HEK293T (cell line): ENCODE measurements around the gene KRT33B.
"Not testable (repeated sequence)": the region's sequence is repeated elsewhere in the genome, so short reads cannot be mapped to it uniquely, and the experiment has no call there.

Source experiments
- CTCF ChIA-PET: fragments of 350-600 bp; formaldehyde crosslinking; extraction: SDS; loops from one replicate; lab custom pipeline; 2021; ENCODE audit warnings: antibody characterized with exemption, inconsistent platforms; lab: Yijun Ruan, JAX
- POLR2A ChIA-PET: fragments of 350-600 bp; formaldehyde crosslinking; extraction: SDS; loops from one replicate; lab custom pipeline; 2020; ENCODE audit warnings: antibody characterized with exemption, inconsistent platforms; lab: Yijun Ruan, JAX
- DNase-seq: peaks from one replicate; pipeline ENCODE4 v3.0.0; 2012; ENCODE audit warnings: mixed read lengths; ENCODE audit errors: extremely low spot score
- ARNT ChIP-seq: fragments of 450-650 bp; IDR thresholded peaks from 2 replicates; pipeline ENCODE4 v1.6.1; 2017; ENCODE audit warnings: mild to moderate bottlenecking
- BHLHE40 ChIP-seq: fragments of 450-650 bp; IDR thresholded peaks from 2 replicates; pipeline ENCODE4 v1.6.1; 2016; ENCODE audit warnings: mild to moderate bottlenecking, moderate library complexity, borderline replicate concordance
- CTBP1 ChIP-seq: fragments of 450-650 bp; IDR thresholded peaks from 2 replicates; pipeline ENCODE4 v1.6.1; 2016; ENCODE audit warnings: borderline replicate concordance
- ELF4 ChIP-seq: fragments of 450-650 bp; IDR thresholded peaks from 2 replicates; pipeline ENCODE4 v1.6.1; 2017; ENCODE audit warnings: antibody characterized with exemption
- FOXA1 ChIP-seq: fragments of 450-650 bp; IDR thresholded peaks from 2 replicates; pipeline ENCODE4 v1.6.1; 2016; ENCODE audit warnings: mild to moderate bottlenecking
- FOXK2 ChIP-seq: fragments of 450-650 bp; IDR thresholded peaks from 2 replicates; pipeline ENCODE4 v1.6.1; 2016; ENCODE audit warnings: mild to moderate bottlenecking
- FOXM1 ChIP-seq: fragments of 450-650 bp; IDR thresholded peaks from 2 replicates; pipeline ENCODE4 v1.6.1; 2017; ENCODE audit warnings: mild to moderate bottlenecking, borderline replicate concordance
- HDGF ChIP-seq: fragments of 450-650 bp; IDR thresholded peaks from 2 replicates; pipeline ENCODE4 v1.6.1; 2017; ENCODE audit warnings: antibody characterized with exemption, borderline replicate concordance
- L3MBTL2 ChIP-seq: fragments of 450-650 bp; conservative IDR thresholded peaks from 2 replicates; pipeline ENCODE4 v1.6.1; 2016; ENCODE audit warnings: mild to moderate bottlenecking
- LEF1 ChIP-seq: fragments of 450-650 bp; IDR thresholded peaks from 2 replicates; pipeline ENCODE4 v1.6.1; 2017; ENCODE audit warnings: mild to moderate bottlenecking, borderline replicate concordance
- NFRKB ChIP-seq: fragments of 450-650 bp; IDR thresholded peaks from 2 replicates; pipeline ENCODE4 v1.6.1; 2016; ENCODE audit warnings: mild to moderate bottlenecking, moderate library complexity
- SP1 ChIP-seq: fragments of 450-650 bp; IDR thresholded peaks from 2 replicates; pipeline ENCODE4 v1.6.1; 2017
- SUZ12 ChIP-seq: fragments of 450-650 bp; IDR thresholded peaks from 2 replicates; pipeline ENCODE4 v1.6.1; 2016; ENCODE audit warnings: mild to moderate bottlenecking
- TARDBP ChIP-seq: fragments of 450-650 bp; IDR thresholded peaks from 2 replicates; pipeline ENCODE4 v1.6.1; 2016
- ZNF384 ChIP-seq: fragments of 450-650 bp; IDR thresholded peaks from 2 replicates; pipeline ENCODE4 v1.6.1; 2016
- TF ChIP-seq, protein P1 (sequence below): fragments of 450-650 bp; IDR thresholded peaks from 2 replicates; pipeline ENCODE4 v1.6.1; 2016

The KRT33B gene

DNA sequence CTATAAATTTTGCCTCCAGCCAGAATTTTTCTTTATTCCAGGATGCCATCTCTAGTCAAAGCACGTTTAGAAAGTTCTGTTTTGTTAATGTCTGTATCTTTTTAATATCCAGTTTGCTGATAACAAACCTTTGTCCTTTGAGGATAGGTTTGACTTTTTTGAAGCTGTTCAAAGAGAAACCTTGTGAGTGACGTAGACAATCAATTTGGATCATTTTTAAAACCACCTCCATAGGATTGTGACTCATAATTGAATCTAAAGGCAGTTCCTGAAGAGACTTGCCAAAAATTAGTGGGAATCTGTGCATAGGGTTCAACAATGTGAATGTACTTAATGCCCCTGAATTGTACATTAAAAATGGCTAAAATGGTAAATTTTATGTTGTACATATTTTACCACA, 21.9 kb upstream of the KRT33B start:
- CTCF ChIA-PET, result interaction anchor here (1.0 kb wide), 1 partner anchor 256 kb away, joined by 4 read pairs; no protein-coding TSS in a partner anchor
- POLR2A ChIA-PET, result no interaction called here
- DNase-seq, result no peak
- no peak for TF ChIP-seq FOXM1
- no peak for TF ChIP-seq ELF4
- no peak for TF ChIP-seq L3MBTL2
- no peak for TF ChIP-seq FOXA1
- TF ChIP-seq LEF1, result no peak
- no peak for TF ChIP-seq FOXK2
- no peak for TF ChIP-seq CTBP1
- TF ChIP-seq NFRKB, result no peak
- no peak for TF ChIP-seq SUZ12
- no peak for TF ChIP-seq ZNF384
- no peak for TF ChIP-seq BHLHE40
- TF ChIP-seq TARDBP, result no peak
- TF ChIP-seq, protein P1, sequence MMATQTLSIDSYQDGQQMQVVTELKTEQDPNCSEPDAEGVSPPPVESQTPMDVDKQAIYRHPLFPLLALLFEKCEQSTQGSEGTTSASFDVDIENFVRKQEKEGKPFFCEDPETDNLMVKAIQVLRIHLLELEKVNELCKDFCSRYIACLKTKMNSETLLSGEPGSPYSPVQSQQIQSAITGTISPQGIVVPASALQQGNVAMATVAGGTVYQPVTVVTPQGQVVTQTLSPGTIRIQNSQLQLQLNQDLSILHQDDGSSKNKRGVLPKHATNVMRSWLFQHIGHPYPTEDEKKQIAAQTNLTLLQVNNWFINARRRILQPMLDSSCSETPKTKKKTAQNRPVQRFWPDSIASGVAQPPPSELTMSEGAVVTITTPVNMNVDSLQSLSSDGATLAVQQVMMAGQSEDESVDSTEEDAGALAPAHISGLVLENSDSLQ, result no peak
- no peak for TF ChIP-seq ARNT

DNA sequence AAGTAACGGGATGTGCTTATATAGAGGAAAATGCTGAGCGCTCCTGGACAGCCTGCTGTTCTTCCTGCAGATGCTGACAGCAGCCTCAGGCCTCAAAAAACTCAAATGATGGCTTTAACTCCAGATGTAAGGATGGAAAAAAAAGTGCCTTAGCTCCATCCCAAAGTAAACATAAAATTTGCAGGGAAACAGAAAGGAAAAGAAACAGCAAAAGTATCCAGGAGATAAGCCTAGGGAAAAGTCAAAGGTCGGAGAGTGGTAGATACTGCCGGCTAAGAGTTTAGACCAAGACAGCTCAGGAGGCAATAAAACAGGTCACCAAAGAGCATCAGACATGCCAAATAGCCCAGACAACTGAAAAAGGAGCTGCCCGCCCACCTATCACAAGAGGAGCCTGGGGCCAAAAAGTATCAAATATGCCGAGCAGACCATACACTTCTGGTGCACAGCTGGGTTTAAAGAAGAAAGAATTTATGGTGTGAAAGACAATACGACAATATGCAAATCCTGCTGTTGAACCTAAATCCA, 20.9 kb upstream of the KRT33B start:
- CTCF ChIA-PET, result interaction anchor here (1.0 kb wide), 1 partner anchor 257 kb away, joined by 4 read pairs; no protein-coding TSS in a partner anchor

DNA sequence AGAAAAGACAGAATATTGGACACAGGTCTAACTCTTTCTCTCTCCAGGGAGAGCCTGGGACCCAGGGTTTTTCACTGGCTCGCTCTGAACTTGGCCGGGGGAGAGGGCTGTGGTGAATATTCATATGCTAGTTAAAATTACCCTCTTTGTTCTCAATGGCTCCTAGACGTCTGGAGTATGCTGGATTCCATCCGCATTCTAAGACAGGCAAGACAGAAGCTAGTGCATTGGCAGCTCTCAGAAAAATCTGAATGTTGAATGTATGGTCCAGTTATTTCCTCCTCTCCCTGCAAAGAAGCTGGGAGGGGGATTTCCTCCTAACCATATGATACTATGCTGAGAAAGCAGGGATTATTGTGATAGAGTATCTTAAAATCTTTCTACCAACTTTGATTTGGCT, 18.1 kb upstream of the KRT33B start:
- TF ChIP-seq FOXM1 (no peak), ZNF384 (no peak), HDGF (no peak), BHLHE40 (no peak), SUZ12 (no peak), L3MBTL2 (no peak), TARDBP (no peak), CTBP1 (no peak), LEF1 (no peak), ARNT (no peak), SP1 (no peak), NFRKB (no peak), ELF4 (no peak), FOXK2 (no peak), FOXA1 (no peak)
- TF ChIP-seq, protein P1, result no peak
- ChIA-PET CTCF (no interaction called here), POLR2A (no interaction called here)
- no peak for DNase-seq

More for the DNA sequence above, 20.9 kb upstream of the KRT33B start:
- POLR2A ChIA-PET, result no interaction called here
- TF ChIP-seq FOXM1 (no peak), BHLHE40 (no peak)
- no peak for DNase-seq

DNA sequence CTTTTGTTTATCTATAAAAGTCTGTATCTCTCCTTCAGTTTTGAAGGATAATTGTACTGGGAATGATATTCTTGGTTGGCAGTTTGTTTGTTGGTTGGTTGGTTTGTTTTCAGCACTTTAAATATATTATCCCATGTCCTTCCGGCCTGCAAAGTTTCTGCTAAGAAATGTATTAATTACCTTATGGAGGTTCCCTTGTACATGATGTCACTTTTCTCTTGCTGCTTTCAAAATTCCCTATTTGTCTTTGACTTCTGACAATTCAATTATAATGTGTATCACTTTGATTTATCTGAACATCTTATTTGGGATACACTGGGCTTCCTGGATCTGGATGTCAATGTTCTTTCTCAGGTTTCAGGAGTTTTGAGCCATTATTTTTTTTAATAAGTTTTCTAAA, 16.6 kb upstream of the KRT33B start:
- ChIA-PET POLR2A (no interaction called here), CTCF (no interaction called here)
- TF ChIP-seq TARDBP, result no peak
- TF ChIP-seq CTBP1, result no peak
- TF ChIP-seq ZNF384, result no peak
- TF ChIP-seq L3MBTL2, result no peak
- TF ChIP-seq NFRKB, result no peak
- TF ChIP-seq HDGF, result no peak
- no peak for TF ChIP-seq FOXK2
- no peak for TF ChIP-seq BHLHE40
- no peak for TF ChIP-seq SUZ12
- no peak for TF ChIP-seq ELF4
- TF ChIP-seq, protein P1, result no peak
- no peak for TF ChIP-seq SP1
- TF ChIP-seq LEF1, result no peak
- no peak for TF ChIP-seq ARNT
- TF ChIP-seq FOXA1, result no peak
- TF ChIP-seq FOXM1, result no peak
- no peak for DNase-seq

DNA sequence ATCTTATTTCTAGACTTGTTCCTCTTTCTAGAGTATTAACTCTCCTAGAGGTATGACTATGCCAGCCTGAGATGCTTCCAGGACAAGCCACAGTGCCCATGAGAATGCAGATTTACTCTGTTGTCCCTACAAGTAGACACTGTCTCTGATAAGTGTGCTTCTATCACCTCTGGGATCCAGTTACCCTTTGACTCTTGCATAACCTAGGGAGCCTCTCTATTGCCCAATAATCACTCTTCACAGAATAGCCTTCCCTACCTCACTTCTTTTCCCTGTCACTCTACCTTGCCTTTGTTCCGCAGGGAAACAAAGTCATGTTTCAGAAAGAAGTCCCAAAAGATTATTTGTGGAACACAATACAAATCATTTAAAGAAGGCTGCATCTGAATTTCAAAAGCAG, 14.1 kb upstream of the KRT33B start:
- ChIA-PET CTCF (no interaction called here), POLR2A (no interaction called here)
- DNase-seq, result no peak
- TF ChIP-seq L3MBTL2 (no peak), ARNT (no peak), FOXA1 (no peak), LEF1 (no peak)

DNA sequence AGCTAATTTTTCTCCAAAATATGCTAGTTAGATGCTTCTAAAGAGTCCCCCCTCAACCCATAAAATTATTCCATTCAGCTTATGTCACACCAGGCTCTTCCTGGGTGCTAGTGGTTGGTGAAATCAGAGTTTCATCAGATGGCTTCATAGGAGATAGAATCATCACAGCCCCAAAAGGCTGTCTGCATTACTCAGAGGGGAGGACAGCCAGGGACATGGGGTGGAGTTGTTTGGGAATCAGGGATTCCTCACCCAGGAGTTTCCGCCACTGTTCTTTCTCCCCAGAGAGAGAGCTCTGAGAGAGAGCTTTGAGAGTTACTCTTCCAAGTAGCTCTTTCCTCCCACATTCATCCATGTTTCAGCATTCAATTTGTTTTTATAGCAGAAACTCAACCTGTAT, 12.8 kb upstream of the KRT33B start:
- POLR2A ChIA-PET, result no interaction called here
- TF ChIP-seq FOXK2 (no peak), LEF1 (no peak), ELF4 (no peak), SP1 (no peak), L3MBTL2 (no peak)
- CTCF ChIA-PET, result no interaction called here
- DNase-seq, result no peak

DNA sequence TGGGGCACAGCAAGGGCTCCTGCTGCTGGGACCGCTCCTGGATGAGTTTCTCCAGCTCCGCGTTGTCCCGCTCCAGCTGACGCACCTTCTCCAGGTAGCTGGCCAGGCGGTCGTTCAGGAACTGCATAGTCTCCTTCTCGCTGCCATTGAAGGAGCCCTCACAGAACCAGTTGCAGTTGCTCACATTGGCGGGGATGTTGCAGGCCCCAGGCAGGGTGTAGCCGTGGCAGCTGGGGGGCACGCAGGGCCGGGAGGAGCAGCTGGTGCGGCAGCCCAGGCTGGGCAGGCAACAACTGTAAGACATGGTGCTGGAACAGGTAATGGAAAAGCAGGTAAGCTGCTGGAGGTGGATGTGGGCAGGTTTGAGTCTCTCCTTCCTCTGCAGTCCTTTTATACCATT, 12.3 kb upstream of the KRT33B start, which contains the start of gene KRT34:
Gene KRT34, minus strand, starts transcription at position 364 of the 400 bp plus-strand sequence. Its CDS starts 60 bp downstream, at position 304.
- POLR2A ChIA-PET, CTCF ChIA-PET, DNase-seq: not testable (repeated sequence)

DNA sequence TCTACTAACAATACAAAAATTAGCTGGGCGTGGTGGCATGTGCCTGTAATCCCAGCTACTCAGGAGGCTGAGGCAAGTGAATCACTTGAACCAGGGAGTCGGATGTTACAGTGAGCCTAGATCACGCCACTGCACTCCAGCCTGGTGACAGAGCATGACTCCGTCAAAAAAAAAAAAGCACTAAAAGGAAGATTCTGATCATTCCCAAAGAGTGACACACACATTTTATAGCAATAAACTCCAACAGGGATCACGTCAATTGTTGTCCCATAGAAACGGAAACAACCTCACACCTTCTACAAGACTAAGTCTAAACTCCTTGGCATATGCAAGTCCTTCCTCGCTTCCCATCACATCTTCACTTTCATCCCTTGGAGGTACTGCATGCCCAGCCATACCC, 10.5 kb upstream of the KRT33B start:
- POLR2A ChIA-PET, DNase-seq, CTCF ChIA-PET: not testable (repeated sequence)
